ENCODE measurements around the gene CRLF2.
"Not testable (repeated sequence)": the region's sequence is repeated elsewhere in the genome, so short reads cannot be mapped to it uniquely, and the experiment has no call there.

- not testable (repeated sequence) for TF ChIP-seq CTCF, POLR2A (IDR thresholded peaks at IDR 0.05)
Observed at GRCh38 chrX:1173435-1173834, 39.0 kb downstream of the CRLF2 start.
